Measurements from ENCODE around the gene GATA3. TPM values are rescaled to one million over a fixed set of nuclear protein-coding genes. Genes with fewer than 3 reads are reported as not detected.
A peak's percentile ranks its signal among the peaks of the same experiment; 100 is the strongest.

GATA3 gene
- total RNA-seq, 3 donors from 2014 or later (not counting 1 experiment from before 2014, with no cell fraction given) = 50.3 to 92.2 (median 68.8) TPM

DNA sequence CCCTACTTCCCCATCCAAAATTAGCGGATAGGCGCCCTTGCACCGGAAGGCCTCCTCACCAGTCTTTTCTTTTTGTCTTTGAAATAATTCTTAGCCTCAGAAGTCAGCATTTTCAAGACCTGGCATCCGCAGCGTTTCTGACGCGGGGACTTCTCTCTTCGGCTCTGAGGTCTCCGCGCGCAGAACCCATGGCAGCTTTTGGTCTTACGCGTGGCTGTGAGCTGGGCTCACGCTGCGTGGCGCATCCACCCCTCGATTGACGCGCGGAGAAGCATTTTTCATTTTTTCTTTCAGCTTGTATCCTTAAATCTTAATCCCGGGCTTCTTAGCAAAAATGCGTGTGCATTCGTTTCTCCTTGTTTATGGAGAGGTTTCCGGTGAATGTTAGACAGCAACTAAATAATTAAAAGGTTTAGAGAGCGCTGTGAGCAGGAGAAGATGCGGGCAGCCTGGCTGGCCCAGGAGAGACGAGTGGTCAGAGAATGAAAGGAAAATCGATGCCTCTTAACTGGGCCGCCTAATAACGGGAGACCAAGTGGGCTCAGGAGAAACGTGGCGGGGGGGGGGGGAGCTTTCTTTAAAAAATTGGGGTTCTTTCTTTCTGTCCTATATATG is 2.0 kb upstream of the GATA3 start:
- H3K36me3 ChIP-seq (ENCODE audit: control insufficient read depth, insufficient read depth, low read length) = no peaks in the 10 kb centered on the region
- Mint-ChIP-seq H3K36me3 (no peaks in the 10 kb centered on the region), H3K27ac (peak overlapping the region; percentile 86 to 98), H3K9me3 (no peaks in the 10 kb centered on the region), H3K4me3 (peak overlapping the region; percentile 95), H3K27me3 (ENCODE audit: low read depth in 2 of 2) (peaks cover 25 to 43% of the 10 kb centered on the region in 2 donors), H3K4me1 (peaks cover 45 to 69% of the 10 kb centered on the region in 2 donors)
- peaks cover 48% of the 10 kb centered on the region for H3K27me3 ChIP-seq (ENCODE audit: control insufficient read depth, insufficient read depth, low read length)
- H3K4me1 ChIP-seq (ENCODE audit: control insufficient read depth, insufficient read depth, low read length) = peaks cover 68% of the 10 kb centered on the region
- 19% methylated on average over 32 of the region's 32 CpGs for WGBS (ENCODE audit: insufficient coverage)
- H3K9me3 ChIP-seq (ENCODE audit: control insufficient read depth, insufficient read depth, low read length) = no peaks in the 10 kb centered on the region
- H3K27ac ChIP-seq (ENCODE audit: low read length) = no peak overlapping the region
- DNase-seq = peak in 1 of 2 donors; percentile 71
- no peak overlapping the region for H3K4me3 ChIP-seq (ENCODE audit: low read length)
- intact Hi-C loops (cut with micrococcal nuclease) = loop anchor here (2.0 to 5.0 kb wide), 3 partner anchors 14 to 1155 kb away; no protein-coding TSS in a partner anchor
- no peak for TF ChIP-seq CTCF (IDR thresholded peaks at IDR 0.05)
- no peak for ATAC-seq

GRCh38 chr10:8052956-8053445 is 1.5 kb upstream of the GATA3 start:
- H3K27me3 Mint-ChIP-seq (ENCODE audit: low read depth in 2 of 2) = peaks cover 23 to 38% of the 10 kb centered on the region in 2 donors
- 0% methylated on average over 8 of the region's 17 CpGs for WGBS (ENCODE audit: insufficient coverage)
- H3K27me3 ChIP-seq (ENCODE audit: control insufficient read depth, insufficient read depth, low read length) = peaks cover 43% of the 10 kb centered on the region
- no peak overlapping the region for H3K27ac ChIP-seq (ENCODE audit: low read length)
- peak overlapping the region; percentile 95 for H3K4me3 Mint-ChIP-seq
- no peaks in the 10 kb centered on the region for H3K9me3 ChIP-seq (ENCODE audit: control insufficient read depth, insufficient read depth, low read length)
- H3K4me1 Mint-ChIP-seq = peaks cover 50 to 69% of the 10 kb centered on the region in 2 donors
- no peak overlapping the region for H3K4me3 ChIP-seq (ENCODE audit: low read length)
- no peaks in the 10 kb centered on the region for H3K9me3 Mint-ChIP-seq
- TF ChIP-seq CTCF (IDR thresholded peaks at IDR 0.05) = peak; percentile 96
- H3K36me3 ChIP-seq (ENCODE audit: control insufficient read depth, insufficient read depth, low read length) = no peaks in the 10 kb centered on the region
- intact Hi-C loops (cut with micrococcal nuclease) = loop anchor here (2.0 to 5.0 kb wide), 3 partner anchors 14 to 1154 kb away; no protein-coding TSS in a partner anchor
- no peaks in the 10 kb centered on the region for H3K36me3 Mint-ChIP-seq
- peak overlapping the region; percentile 86 to 98 for H3K27ac Mint-ChIP-seq
- H3K4me1 ChIP-seq (ENCODE audit: control insufficient read depth, insufficient read depth, low read length) = peaks cover 68% of the 10 kb centered on the region
- ATAC-seq (no peak), DNase-seq (no peak)

- Histone ChIP-seq H3K27me3 (ENCODE audit: control insufficient read depth, insufficient read depth, low read length) (peaks cover 36% of the 10 kb centered on the region), H3K4me1 (ENCODE audit: control insufficient read depth, insufficient read depth, low read length) (peaks cover 68% of the 10 kb centered on the region), H3K36me3 (ENCODE audit: control insufficient read depth, insufficient read depth, low read length) (peaks cover 4% of the 10 kb centered on the region), H3K4me3 (ENCODE audit: low read length) (peak overlapping the region; percentile 63), H3K27ac (ENCODE audit: low read length) (peak overlapping the region; percentile 73), H3K9me3 (ENCODE audit: control insufficient read depth, insufficient read depth, low read length) (no peaks in the 10 kb centered on the region)
- H3K27me3 Mint-ChIP-seq (ENCODE audit: low read depth in 2 of 2) = peaks cover 22 to 33% of the 10 kb centered on the region in 2 donors
- H3K4me1 Mint-ChIP-seq = peaks cover 52 to 69% of the 10 kb centered on the region in 2 donors
- TF ChIP-seq CTCF (IDR thresholded peaks at IDR 0.05) = peak; percentile 16
- intact Hi-C loops (cut with micrococcal nuclease) = loop anchor here (1.0 to 5.0 kb wide), 5 partner anchors 15 to 1154 kb away; no protein-coding TSS in a partner anchor
- ATAC-seq (peak; percentile 69 to 84 (median 74)), DNase-seq (peak; percentile 93 to 95)
- no peaks in the 10 kb centered on the region for H3K9me3 Mint-ChIP-seq
- peak overlapping the region; percentile 95 for H3K4me3 Mint-ChIP-seq
- 2% methylated on average over 60 of the region's 60 CpGs for WGBS (ENCODE audit: insufficient coverage)
- H3K36me3 Mint-ChIP-seq = no peaks in the 10 kb centered on the region
- H3K27ac Mint-ChIP-seq = peak overlapping the region; percentile 86 to 98
Observed at GRCh38 chr10:8053446-8054243, 843 bp upstream of the GATA3 start.

Data from natural killer cell (primary cell).